NCI-H69 (cell line): ENCODE data around the gene GANAB.
A peak's percentile ranks its signal among the peaks of the same experiment; 100 is the strongest.
"Not testable (repeated sequence)": the region's sequence is repeated elsewhere in the genome, so short reads cannot be mapped to it uniquely, and the experiment has no call there.

ENCODE experiments used
- DNase-seq: peaks from one replicate; lab custom pipeline; 2025; lab: John Stamatoyannopoulos, UW

The GANAB gene

DNA sequence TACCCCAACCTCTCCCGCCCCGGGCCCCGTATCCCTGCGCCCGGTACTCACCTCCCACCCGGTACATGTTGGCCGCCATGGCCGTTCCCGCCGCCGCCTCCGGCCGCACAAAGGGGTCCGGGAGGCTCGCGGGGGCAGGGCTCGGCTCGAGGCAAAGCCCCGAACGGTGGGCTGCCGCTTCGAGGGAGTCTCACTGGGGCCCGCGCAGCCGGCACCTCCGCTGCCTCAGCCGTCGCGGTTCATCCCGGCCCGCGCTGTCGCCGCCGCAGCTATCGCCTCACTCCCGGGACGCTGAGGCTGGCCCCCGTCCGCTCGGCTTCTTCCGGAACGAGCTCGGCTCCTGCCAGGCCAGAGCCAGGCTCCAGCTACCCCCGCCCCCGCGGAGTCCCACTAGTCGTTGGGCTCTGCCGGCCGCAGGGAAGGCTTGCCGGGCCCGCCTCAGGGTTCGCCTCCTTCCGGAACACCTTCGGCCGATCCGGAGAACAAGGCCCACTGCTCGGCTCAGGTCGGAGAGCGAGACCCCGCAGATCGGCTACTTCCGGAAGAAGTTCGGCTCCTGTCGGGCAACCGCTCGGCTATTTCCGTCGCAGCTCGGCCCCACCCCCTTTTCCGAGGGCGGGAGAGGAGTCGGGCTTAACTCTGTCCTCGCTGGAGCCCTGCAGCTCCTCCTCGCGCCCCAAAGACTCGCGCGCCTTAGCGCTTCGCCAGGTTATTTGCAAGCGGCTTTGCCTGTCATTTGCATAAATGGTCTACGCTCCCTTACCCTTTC is 44.9 kb downstream of the GANAB start, which contains the start of gene MTA2:
Gene MTA2 (minus strand): TSS at position 494 of the 769 bp plus-strand sequence. CDS start 415 bp downstream, at position 79.
- peak; percentile 99 for DNase-seq

DNA sequence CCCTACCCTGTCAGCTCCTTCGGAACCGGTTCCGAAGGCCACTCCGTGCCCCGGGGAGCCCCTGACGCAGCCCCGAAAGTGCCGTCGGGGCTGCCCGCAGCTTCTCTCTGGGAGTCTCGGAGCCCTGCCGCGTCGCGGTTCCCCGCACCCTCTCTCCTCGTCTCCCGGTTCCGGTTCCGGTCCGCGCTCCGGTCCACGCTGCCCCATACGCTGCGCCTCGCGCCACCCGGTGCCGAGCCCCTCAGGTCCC is 45.4 kb downstream of the GANAB start:
- DNase-seq: no peak

DNA sequence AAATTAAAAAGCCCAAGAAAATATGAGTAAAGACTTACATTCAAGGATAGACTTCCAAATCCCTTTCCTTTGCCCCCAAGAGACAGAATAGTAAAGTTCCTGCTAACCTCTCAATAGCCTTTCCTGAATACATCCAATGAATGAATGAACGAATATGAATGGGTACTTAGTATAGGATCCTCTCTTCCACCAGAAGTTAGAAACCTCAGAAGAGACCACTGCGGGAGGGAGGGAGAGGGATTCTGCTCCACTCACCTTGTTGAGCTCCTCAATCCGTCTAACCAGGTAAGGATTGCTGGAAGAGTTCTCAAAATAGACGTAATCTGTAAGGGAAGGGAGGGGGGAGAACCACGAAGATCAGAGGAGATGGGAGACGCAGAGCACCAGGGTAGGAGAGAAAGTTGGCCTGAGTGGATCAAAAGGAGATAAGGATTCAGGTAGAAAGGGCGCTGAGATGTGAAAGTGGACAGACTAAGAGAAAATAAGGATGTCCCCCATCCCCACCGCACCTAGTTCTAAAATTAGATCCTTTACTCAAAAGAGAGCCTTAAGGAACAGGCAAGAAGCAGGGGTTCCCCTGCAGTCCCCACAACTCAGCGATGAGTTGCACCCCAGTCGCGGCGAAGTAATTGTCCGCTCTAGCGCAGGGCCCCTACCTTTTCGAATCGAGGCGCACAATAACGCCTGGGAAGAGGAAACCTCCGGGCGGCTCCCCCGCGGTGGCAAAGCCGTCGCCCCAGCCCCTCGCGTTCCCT is 45.9 kb downstream of the GANAB start:
- DNase-seq: peak; percentile 65

DNA sequence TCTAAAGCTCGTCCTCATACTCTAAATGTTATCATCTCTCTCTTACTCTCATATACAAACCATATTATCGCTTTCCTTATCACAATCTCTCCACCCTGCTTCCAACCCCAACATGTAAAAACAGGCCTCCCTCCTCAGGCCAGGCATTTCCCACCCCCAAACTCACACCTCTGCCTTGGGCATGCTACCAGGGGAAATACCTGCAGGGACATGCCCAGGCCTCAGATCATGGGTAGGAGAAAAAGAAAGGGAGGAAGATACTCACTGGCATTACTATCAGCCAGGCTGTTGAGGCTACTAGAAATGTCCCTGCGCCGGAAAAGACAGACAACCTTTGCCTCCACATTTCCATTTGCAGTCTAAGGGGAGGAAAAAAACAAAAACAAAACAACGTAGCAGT is 46.5 kb downstream of the GANAB start:
- peak; percentile 17 for DNase-seq

DNA sequence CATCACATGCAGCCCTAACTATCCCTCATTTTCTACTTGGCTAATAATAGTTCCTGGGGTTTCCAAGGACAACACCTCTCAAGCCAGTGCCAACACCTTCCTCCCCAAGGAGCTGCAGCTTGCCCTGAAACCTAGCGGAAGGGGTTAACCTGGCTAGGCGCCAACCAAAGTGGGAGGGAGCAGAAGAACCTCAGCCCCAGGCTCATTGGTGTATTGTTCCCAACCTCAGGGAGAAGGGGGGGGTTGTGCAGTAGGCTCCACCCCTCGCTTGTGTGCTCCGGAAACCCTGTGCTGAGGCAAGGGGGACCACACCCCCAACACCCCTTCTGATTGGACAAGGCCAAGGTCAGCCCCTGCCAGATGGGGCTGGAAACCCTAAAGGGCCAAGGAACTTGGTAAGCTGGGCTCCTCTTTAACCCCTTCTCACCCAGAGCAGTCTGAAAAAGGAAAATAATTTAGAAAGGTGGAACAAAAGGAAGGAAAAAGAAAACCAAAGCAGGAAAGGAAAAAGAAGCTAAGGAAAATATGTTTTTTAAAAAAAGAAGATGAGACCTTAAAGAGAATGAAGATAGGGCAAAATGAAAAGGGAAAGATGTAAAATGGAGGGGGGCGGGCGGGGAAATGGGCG is 47.2 kb downstream of the GANAB start:
- peak; percentile 98 for DNase-seq

DNA sequence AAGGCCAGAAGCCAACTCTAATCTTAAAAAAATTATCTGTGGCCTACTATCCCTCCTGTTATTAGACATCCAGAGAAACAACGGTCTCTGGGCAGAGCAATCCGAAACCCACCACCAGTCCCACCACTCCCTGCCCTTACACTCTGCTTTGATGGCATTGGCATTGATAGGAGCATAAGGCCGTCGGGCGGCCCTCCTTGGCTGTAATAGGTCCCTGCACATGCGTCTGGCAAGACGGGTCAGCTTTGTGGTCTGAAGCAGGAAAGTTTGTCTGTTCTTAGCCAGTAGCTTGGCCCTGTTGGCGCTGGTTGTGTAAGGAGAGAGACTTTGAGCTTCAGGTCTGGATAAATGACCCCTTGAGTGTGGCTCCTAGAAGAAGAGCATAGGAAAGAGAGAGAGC is 51.3 kb downstream of the GANAB start:
- DNase-seq: no peak

DNA sequence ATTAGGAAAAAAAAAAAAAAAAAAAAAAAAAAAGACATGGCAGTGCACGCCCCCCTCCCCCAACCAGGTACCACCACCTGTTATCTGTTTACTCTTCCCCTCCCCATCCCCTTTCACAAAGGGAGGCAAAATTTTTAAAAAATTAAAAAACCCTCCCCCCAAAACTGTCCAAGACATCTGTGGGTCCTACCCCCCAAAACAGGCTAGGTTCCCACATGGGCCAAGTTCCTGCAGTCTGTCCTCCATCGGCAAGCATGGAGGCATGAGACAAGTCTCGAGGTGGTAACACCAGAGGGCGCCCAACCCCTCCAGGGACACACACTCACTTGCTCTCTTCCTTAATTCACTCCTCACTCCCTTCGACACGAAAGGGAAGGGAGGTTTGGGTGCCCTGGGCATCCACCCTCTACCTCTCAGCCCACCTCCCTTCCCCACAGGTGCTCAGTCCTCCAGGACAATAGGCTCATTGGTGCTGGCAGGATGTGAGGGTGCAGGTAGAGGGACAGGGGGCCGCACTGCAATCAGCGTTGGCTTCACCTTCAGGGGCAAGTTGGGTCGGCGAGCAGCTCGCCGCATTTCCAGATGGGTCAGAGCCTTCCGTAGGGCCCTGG is 52.9 kb downstream of the GANAB start:
- DNase-seq: peak; percentile 83

DNA sequence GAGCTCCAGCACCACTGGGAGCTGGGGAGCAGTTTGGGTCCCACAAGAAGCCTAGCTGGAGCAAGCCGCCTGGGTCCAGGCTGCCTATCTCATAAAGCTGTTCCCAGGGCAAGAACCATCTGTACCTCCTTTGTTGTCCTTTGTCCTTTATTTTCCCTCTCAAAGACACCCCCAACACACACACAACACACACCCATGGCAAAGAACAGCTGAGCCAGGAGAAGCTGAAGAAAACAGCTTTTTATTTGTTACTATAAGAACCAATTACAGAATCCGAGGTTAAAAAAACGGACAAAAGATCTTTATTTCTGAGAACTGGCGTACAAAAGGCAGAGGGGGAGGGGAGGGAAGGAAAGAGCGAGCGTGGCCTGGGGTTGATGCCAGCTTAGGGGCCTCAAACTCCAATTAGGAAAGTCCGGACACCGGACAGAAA is 53.4 kb downstream of the GANAB start:
- no peak for DNase-seq

DNA sequence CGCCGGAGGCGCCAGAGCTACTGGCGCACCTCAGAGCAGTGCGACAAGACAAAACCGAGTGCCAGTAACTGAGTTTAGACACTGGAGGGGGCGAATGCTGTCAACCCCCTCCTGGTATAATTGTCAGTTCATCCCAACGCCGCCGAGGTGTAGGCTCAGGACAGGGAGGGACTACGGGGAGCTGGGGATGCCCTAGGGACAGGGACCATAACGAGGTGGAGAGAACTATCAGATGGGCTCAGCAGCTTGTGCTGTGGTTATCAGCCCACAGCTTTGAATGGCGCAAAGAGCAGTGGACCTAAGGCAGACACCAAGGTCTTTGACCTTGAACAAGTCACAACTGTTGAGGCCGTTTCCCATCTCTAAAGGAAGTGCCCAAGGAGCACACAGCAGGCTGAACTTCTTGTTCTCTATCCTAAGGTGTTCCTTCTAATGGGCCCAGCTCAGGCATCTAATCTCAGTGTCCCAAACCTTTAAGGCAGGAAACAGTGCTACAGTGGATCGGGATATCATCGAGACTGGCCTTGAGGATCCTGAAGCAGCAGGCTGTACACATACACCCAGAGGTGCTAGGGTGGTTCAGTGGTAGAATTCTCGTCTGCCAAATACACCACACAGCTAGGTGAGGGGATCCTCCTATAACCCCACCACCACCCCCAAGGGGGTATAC is 54.1 kb downstream of the GANAB start:
- DNase-seq: peak; percentile 49

DNA sequence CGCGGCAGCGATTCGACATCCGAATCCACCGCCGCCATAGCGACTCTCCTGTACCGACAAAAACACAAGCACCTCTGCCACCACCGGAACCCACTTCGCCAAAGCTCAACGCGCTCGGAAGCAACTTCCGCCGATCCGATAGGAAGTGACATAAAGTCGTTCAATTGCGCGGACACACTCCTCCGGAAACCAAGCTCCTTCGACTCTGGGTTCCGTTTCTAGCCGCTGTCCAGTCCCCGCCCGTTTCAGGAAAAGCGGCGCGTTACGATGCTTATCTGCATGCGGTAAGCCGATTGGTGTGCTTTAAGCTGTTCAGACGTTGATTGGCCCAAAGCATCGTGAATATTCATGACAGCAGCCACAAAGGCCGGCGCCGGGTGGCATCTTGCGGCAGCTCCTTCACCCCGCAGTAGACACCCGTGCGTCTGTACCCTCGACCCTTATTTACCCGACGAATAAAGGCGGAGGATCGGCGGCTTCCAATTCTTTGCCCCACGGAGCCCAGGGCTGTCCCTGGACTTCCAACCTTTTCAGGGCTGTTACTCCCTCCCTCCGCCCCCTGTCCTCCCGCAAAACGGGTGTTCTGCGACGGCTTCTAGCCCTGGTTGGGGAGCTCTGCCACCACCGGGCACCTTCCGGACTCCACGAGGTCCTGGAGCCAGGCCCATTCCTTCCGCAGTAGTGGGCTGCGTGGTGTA is 54.8 kb downstream of the GANAB start, which contains the start of gene TUT1:
Gene TUT1 (minus strand): TSS at position 76 of the 698 bp plus-strand sequence. CDS start 38 bp downstream, at position 38.
- DNase-seq: peak; percentile 100

DNA sequence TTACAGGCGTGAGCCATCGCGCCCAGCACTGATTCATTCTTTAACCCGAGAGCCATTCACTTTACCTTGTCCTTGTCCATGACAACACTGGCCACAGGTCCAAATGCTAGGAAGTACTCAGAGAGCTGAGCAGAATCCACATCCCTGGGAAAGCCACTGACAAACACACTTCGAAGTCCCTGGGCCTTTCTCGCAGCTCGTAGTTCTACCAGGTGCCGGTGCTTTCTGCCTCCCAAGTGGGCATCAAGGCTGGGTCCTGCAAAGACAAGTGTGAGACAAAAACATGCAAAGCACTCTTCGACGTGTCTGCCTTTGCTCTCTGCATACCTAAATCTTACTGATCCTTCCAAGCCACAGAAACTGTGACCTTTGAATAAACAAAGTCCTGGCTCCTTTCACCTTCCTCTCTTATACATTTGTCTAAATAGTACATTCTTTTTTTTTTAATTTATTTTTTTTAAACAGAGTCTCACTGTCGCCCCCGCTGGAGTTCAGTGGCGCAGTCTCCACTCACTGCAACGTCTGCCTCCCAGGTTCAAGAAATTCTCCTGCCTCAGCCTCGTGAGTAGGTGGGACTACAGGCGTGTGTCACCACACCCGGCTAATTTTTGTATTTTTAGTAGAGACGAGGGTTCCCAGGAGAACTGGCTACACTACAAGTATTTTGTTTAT is 57.3 kb downstream of the GANAB start:
- no peak for DNase-seq

DNA sequence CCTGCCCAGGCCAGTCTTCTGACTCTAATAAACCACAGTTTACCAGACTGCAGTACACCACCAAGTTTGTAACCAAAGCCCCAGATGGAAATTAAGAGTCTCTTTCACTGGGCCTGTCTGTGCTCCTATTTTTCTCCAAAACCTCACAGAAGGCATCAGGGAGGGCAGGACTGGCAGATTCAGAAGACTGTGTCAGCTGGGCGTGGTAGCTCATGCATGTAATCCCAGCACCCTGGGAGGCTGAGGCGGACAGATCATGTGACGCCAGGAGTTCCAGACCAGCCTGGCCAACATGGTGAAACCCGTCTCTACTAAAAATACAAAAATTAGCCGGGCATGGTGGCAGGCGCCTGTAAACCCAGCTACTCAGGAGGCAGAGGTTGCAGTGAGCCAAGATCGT is 61.1 kb downstream of the GANAB start:
- DNase-seq: not testable (repeated sequence)

DNA sequence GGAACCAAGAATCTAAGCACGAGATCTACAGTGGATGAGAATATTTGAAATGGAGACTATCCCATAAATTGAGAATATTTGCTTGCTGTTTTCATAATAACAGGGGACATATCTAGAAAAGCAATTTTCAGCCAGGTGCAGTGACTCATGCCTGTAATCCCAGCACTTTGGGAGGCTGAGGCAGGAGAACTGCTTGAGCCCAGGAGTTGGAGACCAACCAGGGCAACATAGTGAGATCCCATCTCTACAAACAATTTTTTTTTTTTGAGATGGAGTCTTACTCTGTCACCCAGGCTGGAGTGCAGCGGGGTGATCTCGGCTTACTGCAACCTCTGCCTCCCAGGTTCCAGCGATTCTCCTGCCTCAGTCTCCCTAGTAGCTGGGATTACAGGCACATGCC is 64.7 kb downstream of the GANAB start:
- DNase-seq: not testable (repeated sequence)

DNA sequence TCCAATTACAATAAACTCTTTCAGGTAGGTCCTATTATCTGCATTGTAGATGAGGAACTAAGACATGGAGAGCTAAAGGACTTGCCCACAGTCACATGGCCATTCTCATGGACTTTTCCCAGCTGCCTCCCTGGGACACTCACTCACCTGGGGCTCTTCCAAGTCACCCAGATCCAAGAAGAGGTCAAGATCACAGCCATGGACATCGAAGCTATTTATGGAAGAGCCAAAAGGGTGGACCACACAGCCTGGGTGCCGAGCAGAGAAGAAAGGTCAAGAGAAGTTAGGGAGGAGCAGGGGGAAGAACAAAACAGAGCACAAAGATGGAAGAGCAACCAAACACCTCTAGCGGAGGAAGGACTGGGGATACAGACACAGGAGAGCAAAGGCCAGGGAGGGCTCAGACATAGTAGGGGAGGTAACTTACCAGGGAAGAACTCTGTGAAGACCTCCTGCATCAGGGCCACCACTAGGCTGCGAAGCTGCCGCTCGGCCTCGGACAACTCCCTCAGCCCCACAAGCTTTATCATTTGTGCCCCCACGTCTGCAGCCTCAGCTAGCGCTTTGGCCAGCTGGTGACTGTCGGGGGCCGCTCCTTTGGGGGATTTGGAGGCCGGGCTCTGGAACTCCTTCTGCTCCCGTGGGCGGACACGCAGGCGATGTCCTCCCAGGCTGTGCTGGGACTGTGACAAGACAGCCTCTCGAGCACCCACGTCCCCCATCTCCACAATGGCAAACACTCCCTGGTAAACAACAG is 65.3 kb downstream of the GANAB start:
- DNase-seq: no peak

DNA sequence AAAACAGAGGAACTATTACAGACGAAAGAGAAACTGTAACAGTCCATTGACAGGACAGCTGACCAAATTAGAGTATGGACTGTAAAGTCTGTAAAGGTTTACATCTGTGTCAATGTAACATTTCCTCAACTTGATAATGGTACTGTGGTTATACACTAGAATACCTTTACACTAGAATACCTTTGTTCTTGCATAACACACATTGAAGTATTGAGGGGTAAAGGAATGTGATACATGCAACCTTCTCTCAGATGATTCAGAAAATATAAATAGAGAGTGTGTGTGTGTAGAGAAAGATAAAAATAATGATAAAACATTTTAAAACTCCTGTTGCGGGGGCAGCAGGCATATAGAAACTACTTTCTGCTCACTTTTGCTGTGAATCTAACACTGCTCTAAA is 67.2 kb downstream of the GANAB start:
- DNase-seq: no peak

DNA sequence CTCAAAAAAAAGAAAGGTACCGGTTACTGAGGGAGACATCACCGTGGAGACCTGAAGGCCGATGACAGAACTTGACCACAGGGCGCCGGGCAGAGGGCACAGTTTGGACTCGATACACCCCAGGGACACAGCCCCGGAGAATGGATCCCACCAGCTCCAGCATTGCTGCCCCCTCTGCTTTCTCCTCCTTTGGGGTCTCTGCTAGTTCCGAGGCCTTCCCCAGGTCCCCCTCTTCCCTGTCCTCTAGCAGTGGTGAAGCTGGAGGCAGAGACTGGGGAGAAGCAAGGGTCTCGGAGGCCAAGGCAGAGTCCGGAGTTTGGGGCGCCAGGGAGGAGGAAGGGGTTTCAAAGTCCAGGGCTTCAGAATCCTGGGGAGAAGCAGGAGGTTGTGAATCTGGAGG is 67.9 kb downstream of the GANAB start:
- DNase-seq: no peak

DNA sequence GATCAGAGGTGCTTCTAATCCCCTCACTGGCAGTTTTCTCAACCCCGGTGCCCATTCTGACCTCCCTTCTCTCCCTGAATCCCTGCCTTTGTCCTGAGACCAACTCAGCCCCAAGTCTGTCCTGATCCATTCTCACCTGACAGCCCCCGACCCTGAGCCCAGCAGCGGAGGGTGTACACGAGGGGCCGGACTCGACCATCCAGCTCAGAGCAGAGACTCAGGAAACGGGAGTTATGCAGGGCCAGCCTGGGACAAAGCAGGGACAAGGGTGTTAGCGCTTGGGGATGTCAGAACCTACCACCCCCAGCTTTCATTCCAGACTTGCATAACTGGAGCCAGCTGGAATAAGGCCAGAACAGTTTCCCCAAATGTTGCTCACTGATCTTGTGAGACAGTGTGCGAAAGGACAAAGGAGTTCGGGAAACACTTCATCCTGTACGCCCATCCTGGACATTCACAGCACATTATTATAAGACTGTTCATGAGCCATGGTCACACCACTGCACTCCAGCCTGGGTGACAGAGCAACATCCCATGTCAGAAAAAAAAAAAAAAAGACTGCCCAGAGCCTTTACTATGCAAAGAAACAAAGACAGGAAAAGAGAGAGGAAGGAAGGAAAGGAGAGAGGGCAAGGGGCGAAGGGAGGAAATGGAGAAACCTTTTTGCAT is 69.2 kb downstream of the GANAB start:
- no peak for DNase-seq

DNA sequence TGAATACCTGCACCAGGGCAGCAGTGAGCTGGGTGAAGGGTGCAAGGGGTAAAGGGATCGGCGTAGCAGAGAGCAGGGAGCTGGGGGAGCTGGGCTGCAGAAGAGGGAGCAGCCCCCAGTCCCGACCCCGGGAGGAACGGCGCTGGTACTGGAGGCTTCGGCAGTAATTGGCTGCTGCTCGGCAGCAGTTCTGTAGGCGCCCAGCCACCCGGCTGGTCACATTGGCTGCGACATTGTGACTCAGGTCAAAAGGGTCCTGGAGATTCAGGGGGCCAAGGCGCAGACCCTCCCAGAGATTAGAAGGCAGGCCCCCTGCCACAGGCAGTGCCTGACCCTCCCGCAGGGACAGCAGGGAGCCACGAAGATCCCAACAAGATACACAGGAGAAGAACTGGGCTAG is 70.6 kb downstream of the GANAB start:
- DNase-seq: no peak

DNA sequence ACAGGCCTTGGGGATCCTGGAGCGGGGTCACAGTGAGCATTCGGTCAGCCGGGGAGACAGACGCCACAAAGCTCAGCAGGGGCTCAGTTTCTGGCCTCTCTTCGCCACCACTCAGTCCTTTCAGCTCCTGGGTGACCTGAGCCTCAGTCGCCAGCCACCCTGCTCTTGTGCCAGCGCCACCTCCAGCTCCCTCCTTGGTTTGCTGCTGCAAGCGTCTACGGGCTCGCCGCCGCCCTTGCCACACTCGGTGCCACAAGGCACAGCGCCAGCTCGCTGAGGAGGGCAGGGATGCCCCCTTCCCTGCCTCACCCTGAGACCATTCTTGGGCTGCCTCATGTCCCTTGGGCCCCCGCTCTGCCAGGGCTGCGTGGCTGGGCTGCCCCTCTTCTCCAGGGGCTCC is 71.3 kb downstream of the GANAB start:
- DNase-seq: peak; percentile 48
